Heart right ventricle (tissue), 16 donors: Measurements from ENCODE around the gene BYSL. TPM values are rescaled to one million over a fixed set of nuclear protein-coding genes. Genes with fewer than 3 reads are reported as not detected.

Experiments used
- ATAC-seq, 8 donors: fragments of 200-7000 bp; cut with Tn5 transposase; one replicate each; pipeline ENCODE4 v1.9.1; 2020; ENCODE audit warnings: mild to moderate bottlenecking in 8 of 8, moderate library complexity in 8 of 8, moderate number of reproducible peaks in 1 of 8
- DNase-seq, 2 donors: peaks; one replicate each; pipeline ENCODE4 v3.0.0-alpha.2; 2020
- H3K27ac ChIP-seq, 10 donors: fragments of 200-600 bp; sonication (generic) in 2 of 10; one replicate each; pipeline versions ENCODE4 v1.5.0 to v1.8.0; 2020 to 2022; ENCODE audit warnings: mild to moderate bottlenecking in 3 of 10
- H3K27me3 ChIP-seq, 7 donors: fragments of 200-600 bp; one replicate each; pipeline ENCODE4 v1.8.0; 2021 to 2022; ENCODE audit warnings: mild to moderate bottlenecking in 2 of 7
- H3K36me3 ChIP-seq, 9 donors: fragments of 200-600 bp; sonication (generic) in 1 of 9; one replicate each; pipeline versions ENCODE4 v1.5.0 to v1.8.0; 2020 to 2022; ENCODE audit warnings: mild to moderate bottlenecking in 2 of 9
- H3K4me1 ChIP-seq, 9 donors: fragments of 200-600 bp; sonication (generic) in 1 of 9; one replicate each; pipeline versions ENCODE4 v1.5.0 to v1.8.0; 2020 to 2022; ENCODE audit warnings: mild to moderate bottlenecking in 4 of 9
- H3K4me3 ChIP-seq, 10 donors: fragments of 200-600 bp; sonication (generic) in 2 of 10; one replicate each; pipeline versions ENCODE4 v1.5.0 to v1.8.0; 2020 to 2022; ENCODE audit warnings: mild to moderate bottlenecking in 7 of 10, moderate library complexity in 2 of 10
- H3K9me3 ChIP-seq, 11 donors: fragments of 200-600 bp in 10 of 11; sonication (generic) in 2 of 11; one replicate each; pipeline versions ENCODE4 v1.5.0 to v1.8.0; 2013 to 2022; ENCODE audit warnings: mild to moderate bottlenecking in 2 of 11, control low read depth in 1 of 11, moderate library complexity in 1 of 11
- CTCF ChIP-seq, 9 donors: fragments of 200-600 bp; sonication (generic) in 2 of 9; IDR thresholded peaks; one replicate each; pipeline versions ENCODE4 v1.5.0 to v1.8.0; 2021 to 2022; ENCODE audit warnings: antibody characterized with exemption in 9 of 9, mild to moderate bottlenecking in 5 of 9, moderate library complexity in 1 of 9
- WGBS, 2 donors: extraction: QIAGEN DNeasy Blood & Tissue Kit; methylation state at CpG; one replicate each; pipeline ENCODE4 v1.1.7; 2013; ENCODE audit warnings: inconsistent platforms in 1 of 2; 5-methylcytosine and 5-hydroxymethylcytosine counted together
- intact Hi-C, 10 donors: fragments of 100-400 bp; cut with DNase I; formaldehyde crosslinking; loops; one replicate each; pipeline versions ENCODE4 v1.11.1 to v1.14.2; 2022
- polyA plus RNA-seq, 2 donors: library from polyadenylated mRNA; stranded (reverse); fragments of 200-250 nt; gene quantifications; one replicate each; pipeline ENCODE4 v1.2.3, GENCODE V29; 2013
- total RNA-seq, 10 donors: library from RNA; stranded (reverse); fragmentation: NEBNext Ultra II Directional in 3 of 10; extraction: Animal tissue kit (Norgen Biotek cat#: 25700) in 3 of 10; gene quantifications; one replicate each; pipeline versions ENCODE4 v1.2.1 to v1.2.4, GENCODE V29; 2021 to 2023
- donor health status: Arrhythmogenic right ventricular cardiomyopathy.
- donor health status: ischemic (EF 13 %, LVEDD 7.1; RV severe dilation, severe dysfunction).
- donor health status: healthy with polysubstance abuse.
- donor health status: DM: no; HTN: yes; CAD: no.
- donor health status: DM: no; HTN: no; CAD: no.
- donor health status: ischemic (EF 25% LVEDD 6.9; RV normal size, moderate dysfunction).
- donor health status: ischemic (EF 25% LVEDD 5.7; RV mildly dilated, moderate dysfunction).
- donor health status: healthy.
- donor health status: DM: yes; HTN: yes; CAD: no.
- donor health status: Ischemic cardiomyopathy.
- donor health status: ischemic (EF 35%, LVEDD 5.7; RV mildly dilated, moderate dysfunction).
- donor health status: nonischemic (EF 11% LVEDD 7.7; RV severe dilation, severe dysfunction).
- donor health status: DM: yes; HTN: yes; CAD: no.
- donor health status: PGD.
- donor health status: ischemic (EF 29% LVEDD 5.4; RV normal size, mild dysfunction).
- donor health status: nonischemic (EF 23%, LVEDD 6.1; RV moderate dilation, normal function).

Gene BYSL
- total and polyA plus RNA-seq, 12 donors = 4.3 to 20.0 (median 9.9) TPM

GRCh38 chr6:41881506-41881905, 39.8 kb upstream of the BYSL start:
- ATAC-seq = no peak

GRCh38 chr6:41884957-41885356, 36.3 kb upstream of the BYSL start:
- TF ChIP-seq CTCF (IDR thresholded peaks at IDR 0.05) = no peak
- ATAC-seq = no peak
- WGBS, 2 donors = 91 to 93% methylated on average over 5 of the region's 5 CpGs
- Histone ChIP-seq H3K4me3 (no peak overlapping the region), H3K4me1 (peaks cover 0 to 3% (median 0%) of the 10 kb centered on the region in 9 donors), H3K9me3 (no peaks in the 10 kb centered on the region), H3K27me3 (no peaks in the 10 kb centered on the region), H3K36me3 (no peaks in the 10 kb centered on the region), H3K27ac (no peak overlapping the region)
- DNase-seq = no peak
- intact Hi-C loops = no loop called here

More at GRCh38 chr6:41881506-41881905, 39.8 kb upstream of the BYSL start:
- H3K4me1 ChIP-seq = peaks cover 0 to 3% (median 0%) of the 10 kb centered on the region in 9 donors
- WGBS, 2 donors = 93 to 94% methylated on average over 1 of the region's 1 CpG
- intact Hi-C loops = no loop called here
- no peak for DNase-seq
- no peak overlapping the region for H3K4me3 ChIP-seq
- no peaks in the 10 kb centered on the region for H3K36me3 ChIP-seq
- H3K27me3 ChIP-seq = no peaks in the 10 kb centered on the region
- no peaks in the 10 kb centered on the region for H3K9me3 ChIP-seq
- no peak overlapping the region for H3K27ac ChIP-seq
- no peak for TF ChIP-seq CTCF (IDR thresholded peaks at IDR 0.05)

GRCh38 chr6:41885930-41886329, 35.4 kb upstream of the BYSL start:
- DNase-seq (no peak), ATAC-seq (no peak)
- H3K27ac ChIP-seq = no peak overlapping the region
- WGBS, 2 donors = 95 to 98% methylated on average over 1 of the region's 1 CpG
- no peak for TF ChIP-seq CTCF (IDR thresholded peaks at IDR 0.05)
- intact Hi-C loops = no loop called here
- H3K36me3 ChIP-seq = no peaks in the 10 kb centered on the region
- no peak overlapping the region for H3K4me3 ChIP-seq
- peaks cover 0 to 3% (median 0%) of the 10 kb centered on the region in 9 donors for H3K4me1 ChIP-seq
- H3K27me3 ChIP-seq = no peaks in the 10 kb centered on the region
- no peaks in the 10 kb centered on the region for H3K9me3 ChIP-seq

DNA sequence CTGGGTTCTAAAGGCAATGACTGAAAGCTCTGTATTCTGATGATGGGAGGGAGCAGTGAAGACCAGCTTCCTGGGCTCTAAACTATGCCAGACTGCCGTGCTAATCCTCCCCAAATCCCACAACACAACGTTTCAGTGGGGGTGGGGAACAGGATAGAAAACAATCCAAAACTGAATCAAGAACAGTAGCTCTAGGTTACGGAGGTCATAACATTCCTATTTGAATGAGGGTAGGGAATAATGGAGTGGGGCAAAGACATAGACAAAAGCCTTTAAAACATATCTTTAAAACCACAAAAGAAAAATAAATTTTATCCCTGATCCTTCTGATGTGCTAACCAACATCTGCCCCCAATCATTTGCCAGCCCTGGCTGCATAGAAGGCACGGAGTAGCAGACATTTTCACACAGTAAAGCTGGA, 34.0 kb upstream of the BYSL start:
- ATAC-seq = no peak
- peaks cover 0 to 3% (median 0%) of the 10 kb centered on the region in 9 donors for H3K4me1 ChIP-seq
- no peak overlapping the region for H3K27ac ChIP-seq
- no peaks in the 10 kb centered on the region for H3K9me3 ChIP-seq
- no peak for TF ChIP-seq CTCF (IDR thresholded peaks at IDR 0.05)
- H3K27me3 ChIP-seq = no peaks in the 10 kb centered on the region
- intact Hi-C loops = no loop called here
- 63 to 66% methylated on average over 4 of the region's 4 CpGs for WGBS, 2 donors
- DNase-seq = no peak
- H3K4me3 ChIP-seq = no peak overlapping the region
- no peaks in the 10 kb centered on the region for H3K36me3 ChIP-seq
